ENCODE results near the gene SMYD5.

The SMYD5 gene

GRCh38 chr2:73205611-73206010 is 8.4 kb upstream of the SMYD5 start:
- no peak for DNase-seq (ENCODE audit: low read depth in 3 of 3)

DNA sequence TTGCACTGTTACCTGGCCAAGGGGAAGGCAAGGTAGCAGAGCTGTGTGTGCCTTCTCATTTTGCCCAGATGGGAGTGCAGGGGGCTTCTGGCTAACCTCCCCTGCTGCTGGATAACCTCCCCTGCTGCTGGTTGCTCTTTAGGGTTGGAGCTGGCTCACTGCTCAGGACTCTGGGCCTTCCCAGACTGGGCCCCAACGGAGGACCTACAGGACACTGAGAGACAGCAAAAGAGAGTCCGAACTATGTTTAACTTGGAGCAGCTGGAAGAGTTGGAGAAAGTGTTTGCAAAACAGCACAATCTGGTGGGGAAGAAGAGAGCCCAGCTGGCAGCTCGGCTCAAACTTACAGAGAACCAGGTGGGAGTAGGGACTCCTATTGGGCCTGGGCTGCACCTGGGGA is 5.8 kb upstream of the SMYD5 start:
- DNase-seq (ENCODE audit: low read depth in 3 of 3) = no peak

DNA sequence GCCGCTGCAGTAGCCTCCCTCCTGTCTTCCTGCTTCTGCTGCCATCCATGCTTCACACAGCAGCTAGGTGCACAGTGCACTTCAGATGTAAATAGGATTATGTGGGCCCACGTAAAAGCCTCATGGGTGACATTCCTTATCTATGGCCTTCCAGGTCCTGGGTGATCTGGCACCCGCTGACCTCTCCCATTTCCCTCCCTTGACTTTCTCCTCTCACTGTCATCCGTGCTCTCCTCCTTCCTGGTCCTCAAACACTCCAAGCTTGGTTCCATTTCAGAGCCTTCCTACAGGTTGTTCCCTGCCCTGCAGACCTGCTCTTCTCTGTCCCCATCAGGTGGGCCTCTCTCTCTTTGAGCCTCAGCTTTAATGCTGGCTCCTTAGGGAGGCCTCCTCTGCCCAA is 4.0 kb upstream of the SMYD5 start:
- no peak for DNase-seq (ENCODE audit: low read depth in 3 of 3)

DNA sequence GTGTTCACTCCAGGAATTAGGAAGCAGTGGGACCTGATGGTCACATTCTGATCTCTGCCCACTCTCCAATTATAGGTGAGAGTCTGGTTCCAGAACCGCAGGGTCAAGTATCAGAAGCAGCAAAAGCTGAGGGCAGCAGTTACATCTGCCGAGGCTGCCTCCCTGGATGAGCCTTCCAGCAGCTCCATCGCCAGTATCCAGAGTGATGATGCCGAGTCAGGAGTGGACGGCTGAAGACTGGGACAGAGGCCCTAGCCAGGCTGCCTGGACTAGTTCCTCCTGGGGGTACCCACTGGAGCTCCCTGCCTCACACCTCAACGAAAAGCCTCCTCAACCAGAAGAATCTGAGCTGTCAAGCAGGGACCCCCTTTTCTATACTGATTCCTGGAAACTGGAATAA is 3.3 kb upstream of the SMYD5 start:
- no peak for DNase-seq (ENCODE audit: low read depth in 3 of 3)

DNA sequence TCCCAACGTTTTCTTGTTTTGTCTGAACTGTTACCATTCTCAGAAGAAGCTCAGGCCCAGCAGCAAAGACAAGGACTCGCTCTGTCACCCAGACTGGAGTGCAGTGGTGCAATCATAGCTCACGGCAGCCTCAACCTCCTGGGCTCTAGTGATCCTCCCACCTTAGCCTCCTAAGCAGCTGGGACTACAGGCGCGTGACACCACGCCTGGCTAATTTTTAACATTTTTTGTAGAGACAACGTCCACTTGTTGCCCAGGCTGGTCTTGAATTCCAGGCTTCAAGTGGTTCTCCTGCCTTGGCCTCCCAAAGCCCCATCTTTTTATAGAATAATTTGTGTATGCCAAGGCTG is 2.0 kb upstream of the SMYD5 start:
- no peak for DNase-seq (ENCODE audit: low read depth in 3 of 3)

- peak; percentile 48 to 52 (median 50) for DNase-seq (ENCODE audit: low read depth in 3 of 3)
Observed at GRCh38 chr2:73212448-73213176, 1.4 kb upstream of the SMYD5 start.

DNA sequence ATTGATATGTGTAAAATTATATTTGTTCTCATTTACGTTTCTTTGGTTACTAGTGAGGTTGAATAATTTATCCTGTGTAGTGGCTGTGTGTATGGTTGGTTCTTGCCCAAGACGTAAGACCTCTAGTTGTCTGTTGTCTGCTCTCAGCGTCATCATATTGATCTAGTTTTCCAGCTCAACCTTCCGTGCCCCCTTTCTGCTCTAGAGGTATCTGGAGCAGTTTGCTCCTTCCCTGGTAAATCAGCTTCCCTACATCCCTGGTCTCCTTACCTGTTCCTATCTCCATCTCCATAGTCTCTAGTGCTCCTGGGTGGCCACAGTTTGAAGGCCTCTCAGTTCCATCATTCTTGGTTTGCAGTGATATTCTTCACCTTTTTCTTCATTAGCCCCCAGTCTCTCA is 1.2 kb downstream of the SMYD5 start:
- DNase-seq (ENCODE audit: low read depth in 3 of 3) = no peak

GRCh38 chr2:73217160-73217559 is 3.1 kb downstream of the SMYD5 start:
- no peak for DNase-seq (ENCODE audit: low read depth in 3 of 3)

- DNase-seq (ENCODE audit: low read depth in 3 of 3) = no peak
Observed at GRCh38 chr2:73217826-73218225, 3.8 kb downstream of the SMYD5 start.

- DNase-seq (ENCODE audit: low read depth in 3 of 3) = no peak
Observed at GRCh38 chr2:73218298-73218697, 4.3 kb downstream of the SMYD5 start.

- DNase-seq (ENCODE audit: low read depth in 3 of 3) = no peak
Observed at GRCh38 chr2:73223821-73224220, 9.8 kb downstream of the SMYD5 start.

GRCh38 chr2:73225513-73226360 is 11.7 kb downstream of the SMYD5 start:
- no peak for DNase-seq (ENCODE audit: low read depth in 3 of 3)

- no peak for DNase-seq (ENCODE audit: low read depth in 3 of 3)
Observed at GRCh38 chr2:73227086-73227485, 13.0 kb downstream of the SMYD5 start.

DNA sequence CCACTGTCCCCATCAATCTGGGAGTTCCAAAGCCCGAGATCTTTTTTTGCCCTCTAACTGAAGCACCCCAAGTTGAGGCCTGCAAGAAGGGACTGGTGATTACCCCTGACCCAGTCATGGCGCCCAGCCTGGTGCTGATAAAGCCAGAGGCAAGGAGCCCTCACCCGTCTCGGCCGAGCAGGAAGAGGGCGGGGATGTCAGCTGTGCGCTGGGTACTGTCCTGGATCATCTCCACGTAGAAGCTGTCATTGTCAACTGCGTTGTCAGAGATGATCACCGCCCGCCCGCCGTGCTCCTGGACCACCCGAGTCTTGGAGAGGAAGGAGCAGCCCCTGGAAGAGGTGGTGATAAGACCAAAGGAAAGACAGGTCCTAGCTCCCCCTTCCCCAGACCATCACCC is 14.6 kb downstream of the SMYD5 start:
- no peak for DNase-seq (ENCODE audit: low read depth in 3 of 3)

DNA sequence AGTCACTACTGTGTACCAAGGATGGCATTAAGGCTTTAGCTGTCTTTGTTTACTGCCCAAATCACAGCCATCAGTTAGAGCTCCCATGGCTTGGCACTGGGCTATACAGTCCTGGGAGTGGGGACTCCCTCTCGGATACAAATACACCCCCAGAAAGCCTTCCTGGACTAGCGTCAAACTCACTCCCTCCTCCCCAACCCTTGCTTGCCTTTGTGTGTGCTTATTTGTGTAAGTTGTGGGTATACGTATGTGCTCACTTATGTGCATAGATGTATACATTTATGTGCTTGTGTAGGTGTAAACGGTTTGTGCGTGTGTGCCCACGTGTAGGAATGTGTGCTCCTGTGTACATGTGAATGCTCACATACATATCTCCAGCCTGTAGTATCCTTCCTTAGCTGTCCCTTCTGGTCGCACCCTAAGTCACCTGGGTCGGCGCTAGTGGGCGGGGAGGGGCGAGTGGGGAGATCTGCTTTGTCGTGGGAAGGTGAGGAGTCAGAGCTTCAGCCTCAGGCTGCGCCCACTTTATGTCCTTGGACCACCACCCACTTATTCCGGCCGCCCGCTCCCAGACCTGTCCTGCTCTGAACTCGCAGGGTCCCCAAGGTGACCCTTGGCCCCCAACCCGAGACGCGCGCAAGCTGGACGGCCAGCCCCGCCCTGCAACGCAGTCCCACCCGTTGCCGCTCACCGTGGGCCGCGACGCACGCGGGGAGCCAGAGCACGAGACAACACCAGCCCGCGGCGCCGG is 18.5 kb downstream of the SMYD5 start:
- peak in 1 of 3 experiments; percentile 19 for DNase-seq (ENCODE audit: low read depth in 3 of 3)

DNA sequence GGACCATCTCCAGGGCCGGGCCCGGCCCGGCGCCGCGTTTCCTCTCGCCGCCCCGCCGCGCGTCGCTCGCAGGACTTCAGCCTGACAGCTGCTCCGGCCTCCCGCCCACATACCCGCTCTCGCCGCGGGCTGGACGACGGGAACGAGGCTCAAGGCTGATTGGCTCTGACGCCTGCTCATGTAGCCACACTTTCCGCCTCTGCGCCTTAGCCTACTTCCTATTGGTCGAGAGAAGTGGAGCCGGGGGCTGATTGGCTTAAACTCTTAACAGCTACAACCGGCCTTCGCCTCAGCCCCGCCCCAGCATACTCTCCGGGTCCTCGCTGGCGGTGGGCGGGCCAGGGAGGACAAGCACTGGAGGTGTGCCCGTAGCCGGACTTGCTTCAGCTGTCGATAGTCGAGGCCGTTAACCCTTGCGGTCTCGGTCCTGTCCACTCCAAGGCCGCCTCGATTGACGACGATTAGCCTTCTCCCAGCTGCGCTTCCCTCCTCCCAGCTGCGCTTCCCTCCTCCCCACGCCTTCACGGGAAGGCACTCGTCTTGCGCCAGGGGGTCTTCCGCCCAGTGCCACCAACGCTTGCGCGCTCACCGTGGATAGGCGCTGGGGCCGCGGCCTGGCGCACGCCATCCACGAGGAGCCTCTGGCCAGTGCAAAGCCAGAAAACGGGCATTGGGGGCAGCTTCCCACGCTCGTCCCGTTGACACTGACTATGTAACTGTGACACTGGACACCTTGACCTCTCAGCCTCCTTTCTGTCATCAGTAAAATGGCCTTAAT is 19.3 kb downstream of the SMYD5 start, which contains the start of gene PRADC1:
TSS of gene PRADC1 (minus strand) at position 86 of the 778 bp plus-strand sequence. CDS start at position 7, 79 bp downstream.
- DNase-seq (ENCODE audit: low read depth in 3 of 3) = peak; percentile 75 to 89 (median 89)

GRCh38 chr2:73233932-73234832 is 20.1 kb downstream of the SMYD5 start, which contains the start of gene CCT7:
CCT7 (plus strand) TSS chr2:73234308; CDS start chr2:73234379, 71 bp downstream.
- peak; percentile 58 to 79 (median 74) for DNase-seq (ENCODE audit: low read depth in 3 of 3)

- DNase-seq (ENCODE audit: low read depth in 3 of 3) = no peak
Observed at GRCh38 chr2:73235315-73236028, 21.4 kb downstream of the SMYD5 start.

DNA sequence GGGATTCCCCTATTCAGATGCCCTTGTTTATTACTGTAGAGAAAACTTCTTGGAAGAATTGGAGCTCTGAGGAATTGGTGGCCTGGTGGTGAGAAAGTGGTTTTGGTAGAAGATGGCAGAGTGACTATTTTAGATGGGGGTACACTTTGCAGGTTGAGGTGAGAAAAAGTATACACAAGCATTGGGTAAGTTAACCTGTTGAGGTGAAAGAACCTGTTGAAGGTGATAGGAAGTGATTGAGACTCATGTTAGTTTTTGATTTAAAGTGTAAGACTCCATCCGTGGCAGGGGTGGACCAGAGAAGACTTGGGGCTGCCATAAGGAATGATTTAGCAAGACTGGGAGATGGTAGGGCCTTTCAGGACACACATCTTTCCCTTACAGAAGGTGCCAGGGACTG is 23.1 kb downstream of the SMYD5 start:
- no peak for DNase-seq (ENCODE audit: low read depth in 3 of 3)

- DNase-seq (ENCODE audit: low read depth in 3 of 3) = no peak
Observed at GRCh38 chr2:73238149-73238548, 24.1 kb downstream of the SMYD5 start.

All from stimulated activated CD4-positive, alpha-beta T cell treated with anti-CD3 and anti-CD28 coated beads, TNF-alpha, amount 100 ng/mL, for 4 hours (primary cell).